Kidney (tissue), 14 donors: ENCODE results near the gene EEPD1. TPM values are rescaled to one million over a fixed set of nuclear protein-coding genes. Genes with fewer than 3 reads are reported as not detected.

Source experiments
- DNase-seq, 5 donors: peaks; one replicate each; pipeline ENCODE4 v3.0.0-alpha.2; 2013 to 2020
- FAIRE-seq: peaks from 2 replicates; lab custom pipeline; 2012; peaks lifted over from hg19 to GRCh38; lab: Jason Lieb, UNC
- H3K27ac ChIP-seq, 2 donors: one replicate each; pipeline ENCODE4 v1.7.0; 2013; ENCODE audit warnings: low read depth in 2 of 2, low read length in 2 of 2, inconsistent platforms in 1 of 2
- H3K27me3 ChIP-seq: one replicate; pipeline ENCODE4 v1.7.1; 2013; ENCODE audit warnings: low read length, inconsistent platforms; ENCODE audit not compliant: control insufficient read depth, insufficient read depth
- H3K36me3 ChIP-seq, 3 donors: one replicate each; pipeline versions ENCODE4 v1.7.0 to v1.7.1; 2013; ENCODE audit warnings: low read length in 3 of 3, control low read depth in 1 of 3, inconsistent platforms in 1 of 3; ENCODE audit not compliant: insufficient read depth in 3 of 3, control insufficient read depth in 2 of 3
- H3K4me1 ChIP-seq, 3 donors: one replicate each; pipeline versions ENCODE4 v1.7.0 to v1.7.1; 2013; ENCODE audit warnings: low read length in 3 of 3, inconsistent platforms in 1 of 3, low read depth in 1 of 3; ENCODE audit not compliant: control insufficient read depth in 2 of 3, insufficient read depth in 2 of 3
- H3K4me3 ChIP-seq, 3 donors: one replicate each; pipeline versions ENCODE4 v1.7.0 to v1.8.1; 2013; ENCODE audit warnings: low read length in 3 of 3, control low read depth in 1 of 3, inconsistent platforms in 1 of 3
- H3K9ac ChIP-seq, 3 donors: one replicate each; pipeline versions ENCODE4 v1.7.0 to v1.7.1; 2013; ENCODE audit warnings: low read length in 3 of 3, control low read depth in 1 of 3, inconsistent platforms in 1 of 3
- H3K9me3 ChIP-seq, 3 donors: one replicate each; pipeline versions ENCODE4 v1.7.0 to v1.7.1; 2013; ENCODE audit warnings: low read length in 3 of 3, control low read depth in 1 of 3, inconsistent platforms in 1 of 3; ENCODE audit not compliant: control insufficient read depth in 2 of 3, insufficient read depth in 1 of 3
- intact Hi-C: fragments of 100-400 bp; cut with DNase I; formaldehyde crosslinking; loops from one replicate; pipeline ENCODE4 v1.11.1; 2022
- polyA plus RNA-seq: library from polyadenylated mRNA; stranded (reverse); fragments of 350-450 nt; fragmentation: Illumina TruSeq; extraction: RNeasy Lipid Tissue Mini Kit (QIAGEN cat#74804); gene quantifications from one replicate; pipeline ENCODE4 v1.2.3, GENCODE V29; 2014; ENCODE audit warnings: low read depth, low replicate concordance; ENCODE audit not compliant: insufficient read depth
- total RNA-seq: library from RNA; stranded (reverse); fragmentation: NEBNext Ultra II Directional; extraction: Animal tissue kit (Norgen Biotek cat#: 25700); gene quantifications from one replicate; pipeline ENCODE4 v1.2.1, GENCODE V29; 2021
- TF ChIP-seq, protein P1 (sequence below): IDR thresholded peaks from 3 replicates; pipeline ENCODE4 v1.5.1; 2012; ENCODE audit warnings: mild to moderate bottlenecking, moderate library complexity, borderline replicate concordance; ENCODE audit not compliant: insufficient read depth; ENCODE audit errors: extremely low read depth
- donor health status: control.
- donor health status: control.
- donor health status: control.
- donor health status: control.
- donor health status: control.
- donor health status: DM: yes; HTN: yes; CAD: no.
- donor health status: Normal renal cell carcinoma (clear cell type).

EEPD1 gene
- total and polyA plus RNA-seq, 2 donors from 2014 or later, result 6.3 to 6.4 TPM

DNA sequence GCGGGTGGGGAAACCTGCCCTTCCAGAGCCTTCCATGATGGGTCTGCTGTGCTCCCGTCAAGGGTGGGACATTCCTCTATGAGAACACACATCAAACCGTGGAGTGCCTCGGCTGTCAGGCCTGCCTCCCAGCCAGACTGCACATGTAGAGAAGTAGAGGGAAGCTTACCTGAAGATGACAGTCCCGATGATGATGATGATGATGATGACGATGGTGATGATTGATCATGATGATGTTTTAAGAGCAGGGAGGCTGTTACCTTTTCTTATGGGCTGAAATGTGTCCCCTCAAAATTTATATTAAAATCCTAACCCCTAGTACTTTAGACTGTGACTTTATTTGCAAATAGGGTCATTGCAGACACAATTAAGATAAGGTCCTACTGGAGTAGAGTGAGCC is 160.6 kb downstream of the EEPD1 start:
- no peaks in the 10 kb centered on the region for H3K4me1 ChIP-seq
- H3K27me3 ChIP-seq, result no peaks in the 10 kb centered on the region
- TF ChIP-seq, protein P1, sequence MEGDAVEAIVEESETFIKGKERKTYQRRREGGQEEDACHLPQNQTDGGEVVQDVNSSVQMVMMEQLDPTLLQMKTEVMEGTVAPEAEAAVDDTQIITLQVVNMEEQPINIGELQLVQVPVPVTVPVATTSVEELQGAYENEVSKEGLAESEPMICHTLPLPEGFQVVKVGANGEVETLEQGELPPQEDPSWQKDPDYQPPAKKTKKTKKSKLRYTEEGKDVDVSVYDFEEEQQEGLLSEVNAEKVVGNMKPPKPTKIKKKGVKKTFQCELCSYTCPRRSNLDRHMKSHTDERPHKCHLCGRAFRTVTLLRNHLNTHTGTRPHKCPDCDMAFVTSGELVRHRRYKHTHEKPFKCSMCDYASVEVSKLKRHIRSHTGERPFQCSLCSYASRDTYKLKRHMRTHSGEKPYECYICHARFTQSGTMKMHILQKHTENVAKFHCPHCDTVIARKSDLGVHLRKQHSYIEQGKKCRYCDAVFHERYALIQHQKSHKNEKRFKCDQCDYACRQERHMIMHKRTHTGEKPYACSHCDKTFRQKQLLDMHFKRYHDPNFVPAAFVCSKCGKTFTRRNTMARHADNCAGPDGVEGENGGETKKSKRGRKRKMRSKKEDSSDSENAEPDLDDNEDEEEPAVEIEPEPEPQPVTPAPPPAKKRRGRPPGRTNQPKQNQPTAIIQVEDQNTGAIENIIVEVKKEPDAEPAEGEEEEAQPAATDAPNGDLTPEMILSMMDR, result no peak
- intact Hi-C loops, result no loop called here
- H3K4me3 ChIP-seq, result no peak overlapping the region
- no peak overlapping the region for H3K27ac ChIP-seq
- DNase-seq, result no peak
- no peak overlapping the region for H3K9ac ChIP-seq
- no peaks in the 10 kb centered on the region for H3K9me3 ChIP-seq
- no peak for FAIRE-seq
- H3K36me3 ChIP-seq, result no peaks in the 10 kb centered on the region

DNA sequence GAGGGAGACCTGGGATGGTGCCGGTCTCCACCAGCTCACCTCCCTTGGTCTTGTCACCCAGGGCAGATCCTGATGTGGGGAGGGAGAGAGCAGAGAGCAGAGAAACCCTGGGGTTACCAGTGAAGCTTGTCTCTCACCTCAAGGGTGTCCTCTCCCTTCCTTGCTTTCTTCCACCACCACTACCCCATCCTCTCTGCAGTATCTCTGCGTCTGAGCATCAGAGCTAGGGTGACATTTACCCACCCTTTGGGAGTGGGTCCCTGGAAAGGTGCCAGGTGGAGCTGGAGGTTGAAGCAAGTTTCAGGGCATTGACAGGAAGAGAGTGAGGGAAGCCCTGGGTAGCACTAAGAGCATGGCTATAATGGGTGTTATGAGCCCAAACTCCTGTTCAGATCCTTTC is 161.4 kb downstream of the EEPD1 start:
- no peak for FAIRE-seq
- TF ChIP-seq, protein P1, result no peak
- intact Hi-C loops, result no loop called here
- H3K4me3 ChIP-seq, result no peak overlapping the region
- no peak for DNase-seq
- no peak overlapping the region for H3K27ac ChIP-seq
- no peak overlapping the region for H3K9ac ChIP-seq
- H3K9me3 ChIP-seq, result no peaks in the 10 kb centered on the region
- H3K36me3 ChIP-seq, result no peaks in the 10 kb centered on the region
- no peaks in the 10 kb centered on the region for H3K4me1 ChIP-seq
- H3K27me3 ChIP-seq, result no peaks in the 10 kb centered on the region

- TF ChIP-seq, protein P1, result no peak
- H3K9ac ChIP-seq, result no peak overlapping the region
- no peaks in the 10 kb centered on the region for H3K4me1 ChIP-seq
- no peak overlapping the region for H3K4me3 ChIP-seq
- intact Hi-C loops, result loop anchor here (5.0 kb wide), 1 partner anchor 333 kb away; no protein-coding TSS in a partner anchor
- DNase-seq, result peak in 1 of 5 donors; percentile 28
- no peaks in the 10 kb centered on the region for H3K27me3 ChIP-seq
- no peak overlapping the region for H3K27ac ChIP-seq
- H3K9me3 ChIP-seq, result no peaks in the 10 kb centered on the region
- no peaks in the 10 kb centered on the region for H3K36me3 ChIP-seq
- no peak for FAIRE-seq
Measured at GRCh38 chr7:36315309-36315944, 162.4 kb downstream of the EEPD1 start.
